Smooth muscle cell (in vitro differentiated cells): ENCODE data around the gene XAB2. TPM values are rescaled to one million over a fixed set of nuclear protein-coding genes. Genes with fewer than 3 reads are reported as not detected.

ENCODE experiments used
- DNase-seq: peaks from one replicate; lab custom pipeline; 2025; ENCODE audit not compliant: unreplicated experiment; lab: John Stamatoyannopoulos, UW
- H2AFZ ChIP-seq: fragments of 200-600 bp; sonication (generic); 2 replicates; pipeline ENCODE4 v1.6.0; 2016; ENCODE audit warnings: antibody characterized with exemption, low read depth, mild to moderate bottlenecking
- H3F3A ChIP-seq: fragments of 200-600 bp; sonication (generic); 2 replicates; pipeline ENCODE4 v1.6.0; 2017; ENCODE audit warnings: antibody characterized with exemption, low read depth
- H3K27ac ChIP-seq: fragments of 200-600 bp; sonication (generic); 2 replicates; pipeline ENCODE4 v1.5.1; 2016; ENCODE audit warnings: low read depth, mild to moderate bottlenecking
- H3K27me3 ChIP-seq: fragments of 200-600 bp; sonication (generic); 2 replicates; pipeline ENCODE4 v1.6.1; 2016; ENCODE audit warnings: low read depth, mild to moderate bottlenecking
- H3K36me3 ChIP-seq: fragments of 200-600 bp; sonication (generic); 2 replicates; pipeline ENCODE4 v1.5.1; 2016; ENCODE audit warnings: low read depth
- H3K4me1 ChIP-seq: fragments of 200-600 bp; sonication (generic); 2 replicates; pipeline ENCODE4 v1.5.1; 2016; ENCODE audit warnings: low read depth
- H3K4me2 ChIP-seq: fragments of 200-600 bp; sonication (generic); 2 replicates; pipeline ENCODE4 v1.6.0; 2016; ENCODE audit warnings: mild to moderate bottlenecking
- H3K4me3 ChIP-seq: fragments of 200-600 bp; sonication (generic); 2 replicates; pipeline ENCODE4 v1.5.1; 2016; ENCODE audit warnings: mild to moderate bottlenecking
- H3K79me2 ChIP-seq: fragments of 200-600 bp; sonication (generic); 2 replicates; pipeline ENCODE4 v1.6.0; 2016; ENCODE audit warnings: low read depth, mild to moderate bottlenecking
- H3K9ac ChIP-seq: fragments of 200-600 bp; sonication (generic); 2 replicates; pipeline ENCODE4 v1.6.0; 2016; ENCODE audit warnings: low read depth
- H3K9me3 ChIP-seq: fragments of 200-600 bp; sonication (generic); replicated peaks from 2 replicates; pipeline ENCODE4 v1.5.1; 2016; ENCODE audit warnings: low read depth
- H4K20me1 ChIP-seq: fragments of 200-600 bp; sonication (generic); 2 replicates; pipeline ENCODE4 v1.6.0; 2016; ENCODE audit warnings: low read depth
- CTCF ChIP-seq: fragments of 200-600 bp; sonication (generic); IDR thresholded peaks from 2 replicates; pipeline ENCODE4 v1.5.1; 2017; ENCODE audit warnings: borderline replicate concordance, mild to moderate bottlenecking, antibody characterized with exemption; ENCODE audit not compliant: insufficient read depth, poor library complexity, severe bottlenecking
- WGBS: methylation state at CpG from one replicate; pipeline ENCODE4 v1.1.7; 2016; ENCODE audit warnings: low lambda C conversion rate; 5-methylcytosine and 5-hydroxymethylcytosine counted together
- polyA plus RNA-seq: library from polyadenylated mRNA; unstranded; fragments of >200 nt; fragmentation: Nextera tagmentation; extraction: Ambion mirVana; gene quantifications from 2 replicates; pipeline ENCODE4 v1.2.1, GENCODE V29; 2016
- total RNA-seq: library from RNA; depleted of rRNA; stranded (reverse); fragments of >200 nt; gene quantifications from 2 replicates; pipeline ENCODE4 v1.2.3, GENCODE V29; 2014

Gene XAB2
- total and polyA plus RNA-seq, 2 experiments from 2014 or later, result 26.9 to 36.3 TPM

GRCh38 chr19:7617735-7618134 is 11.6 kb downstream of the XAB2 start:
- H2AFZ ChIP-seq, result no peak overlapping the region
- 97% methylated on average over 28 of the region's 28 CpGs for WGBS
- no peak for DNase-seq
- H3K27ac ChIP-seq, result no peak overlapping the region
- H3K9me3 ChIP-seq, result no peaks in the 10 kb centered on the region
- no peaks in the 10 kb centered on the region for H3K79me2 ChIP-seq
- no peak for TF ChIP-seq CTCF
- H3K4me3 ChIP-seq, result no peak overlapping the region
- no peaks in the 10 kb centered on the region for H4K20me1 ChIP-seq
- no peaks in the 10 kb centered on the region for H3F3A ChIP-seq
- no peaks in the 10 kb centered on the region for H3K36me3 ChIP-seq
- H3K9ac ChIP-seq, result no peak overlapping the region
- H3K27me3 ChIP-seq, result no peaks in the 10 kb centered on the region
- no peaks in the 10 kb centered on the region for H3K4me1 ChIP-seq
- H3K4me2 ChIP-seq, result no peak overlapping the region

- Histone ChIP-seq H3K9me3 (no peaks in the 10 kb centered on the region), H3K4me2 (no peak overlapping the region), H3K27ac (no peak overlapping the region), H3K9ac (no peak overlapping the region), H3F3A (no peaks in the 10 kb centered on the region), H3K27me3 (no peaks in the 10 kb centered on the region), H3K79me2 (no peaks in the 10 kb centered on the region), H3K4me1 (no peaks in the 10 kb centered on the region), H4K20me1 (no peaks in the 10 kb centered on the region), H2AFZ (no peak overlapping the region), H3K4me3 (no peak overlapping the region), H3K36me3 (no peaks in the 10 kb centered on the region)
- WGBS, result 99% methylated on average over 12 of the region's 12 CpGs
- TF ChIP-seq CTCF, result no peak
- DNase-seq, result no peak
Measured at GRCh38 chr19:7617172-7617571, 12.2 kb downstream of the XAB2 start.

GRCh38 chr19:7614859-7615741 is 14.2 kb downstream of the XAB2 start:
- TF ChIP-seq CTCF, result no peak
- Histone ChIP-seq H3K9ac (no peak overlapping the region), H3K4me2 (no peak overlapping the region), H3F3A (no peaks in the 10 kb centered on the region), H2AFZ (no peak overlapping the region), H3K79me2 (no peaks in the 10 kb centered on the region), H3K27ac (no peak overlapping the region), H3K4me3 (no peak overlapping the region), H3K9me3 (no peaks in the 10 kb centered on the region), H3K4me1 (no peaks in the 10 kb centered on the region), H3K27me3 (no peaks in the 10 kb centered on the region), H3K36me3 (no peaks in the 10 kb centered on the region), H4K20me1 (no peaks in the 10 kb centered on the region)
- no peak for DNase-seq
- WGBS, result 94% methylated on average over 36 of the region's 59 CpGs
